GM23338 (cell line): Measurements from ENCODE around the gene IFI35. TPM values are rescaled to one million over a fixed set of nuclear protein-coding genes. Genes with fewer than 3 reads are reported as not detected.

ENCODE experiments used
- ATAC-seq: fragments of 200-7000 bp; cut with Tn5 transposase; 3 replicates; pipeline ENCODE4 v1.9.1; 2020
- DNase-seq: peaks from one replicate; pipeline ENCODE4 v3.0.0-alpha.2; 2015; ENCODE audit warnings: low spot score
- H2AFZ ChIP-seq: fragments of 200-600 bp; sonication (generic); 2 replicates; pipeline ENCODE4 v1.8.0; 2016; ENCODE audit warnings: antibody characterized with exemption, mild to moderate bottlenecking, moderate library complexity
- H3F3A ChIP-seq: fragments of 200-600 bp; sonication (generic); replicated peaks from 2 replicates; pipeline ENCODE4 v1.8.0; 2017; ENCODE audit warnings: antibody characterized with exemption, mixed run types, low read depth
- H3K27ac ChIP-seq: fragments of 200-600 bp; sonication (generic); 2 replicates; pipeline ENCODE4 v1.6.1; 2016; ENCODE audit warnings: low read depth
- H3K27me3 ChIP-seq: fragments of 200-600 bp; sonication (generic); 2 replicates; pipeline ENCODE4 v1.8.0; 2016; ENCODE audit warnings: mild to moderate bottlenecking, mixed run types, moderate library complexity; ENCODE audit not compliant: insufficient read depth
- H3K36me3 ChIP-seq: fragments of 200-600 bp; sonication (generic); 2 replicates; pipeline ENCODE4 v1.8.0; 2016; ENCODE audit warnings: mild to moderate bottlenecking; ENCODE audit not compliant: insufficient read depth
- H3K4me1 ChIP-seq: fragments of 200-600 bp; sonication (generic); 2 replicates; pipeline ENCODE4 v1.8.0; 2016; ENCODE audit warnings: mild to moderate bottlenecking, moderate library complexity; ENCODE audit not compliant: insufficient read depth
- H3K4me2 ChIP-seq: fragments of 200-600 bp; sonication (generic); 2 replicates; pipeline ENCODE4 v1.7.1; 2017; ENCODE audit warnings: mixed run types
- H3K4me3 ChIP-seq: fragments of 200-600 bp; sonication (generic); 2 replicates; pipeline ENCODE4 v1.6.1; 2016; ENCODE audit warnings: mixed run types
- H3K79me2 ChIP-seq: fragments of 200-600 bp; sonication (generic); replicated peaks from 2 replicates; pipeline ENCODE4 v1.8.0; 2017; ENCODE audit warnings: mild to moderate bottlenecking; ENCODE audit not compliant: insufficient read depth
- H3K9me2 ChIP-seq: fragments of 200-600 bp; sonication (generic); 2 replicates; pipeline ENCODE4 v1.8.0; 2017; ENCODE audit not compliant: insufficient read depth
- H4K20me1 ChIP-seq: fragments of 200-600 bp; sonication (generic); replicated peaks from 2 replicates; pipeline ENCODE4 v1.8.0; 2017; ENCODE audit warnings: mild to moderate bottlenecking; ENCODE audit not compliant: insufficient read depth
- H3K27ac Mint-ChIP-seq: 2 replicates; pipeline ENCODE4 v1.8.0; 2020; ENCODE audit warnings: inconsistent platforms, mild to moderate bottlenecking, moderate library complexity, mixed read lengths
- H3K27me3 Mint-ChIP-seq: 3 replicates; pipeline ENCODE4 v1.8.0; 2022; ENCODE audit warnings: low read depth, mild to moderate bottlenecking, moderate library complexity, mixed read lengths, inconsistent platforms; ENCODE audit not compliant: insufficient read depth, poor library complexity
- H3K36me3 Mint-ChIP-seq: 3 replicates; pipeline ENCODE4 v1.8.0; 2021; ENCODE audit warnings: low read depth, mild to moderate bottlenecking, inconsistent platforms, moderate library complexity, mixed read lengths
- H3K4me1 Mint-ChIP-seq: 3 replicates; pipeline ENCODE4 v1.8.0; 2020; ENCODE audit warnings: mild to moderate bottlenecking, inconsistent platforms, mixed read lengths
- H3K4me3 Mint-ChIP-seq: 3 replicates; pipeline ENCODE4 v1.8.0; 2021; ENCODE audit warnings: moderate library complexity, mild to moderate bottlenecking, inconsistent platforms, mixed read lengths
- H3K9me3 Mint-ChIP-seq: 3 replicates; pipeline ENCODE4 v1.8.0; 2020; ENCODE audit warnings: moderate library complexity, mild to moderate bottlenecking, inconsistent platforms, mixed read lengths
- CREB1 ChIP-seq: fragments of 250-450 bp; sonication (Bioruptor Pico); IDR thresholded peaks from 2 replicates; pipeline ENCODE4 v1.5.0; 2020; ENCODE audit warnings: low read depth, mild to moderate bottlenecking, moderate library complexity
- CTCF ChIP-seq, 2 experiments: fragments of 200-600 bp in 1 of 2; sonication (generic) in 1 of 2; conservative IDR thresholded peaks; 2 replicates each; pipeline versions ENCODE4 v1.5.1 to v1.6.1; 2016 to 2017; ENCODE audit warnings: antibody characterized with exemption in 2 of 2, low read depth in 2 of 2, mild to moderate bottlenecking in 2 of 2, moderate library complexity in 1 of 2
- EZH2phosphoT487 ChIP-seq: fragments of 200-600 bp; sonication (generic); IDR thresholded peaks from one replicate; pipeline ENCODE4 v1.8.1; 2018; ENCODE audit warnings: antibody characterized with exemption; ENCODE audit not compliant: unreplicated experiment
- JUNB ChIP-seq: IDR thresholded peaks from one replicate; pipeline ENCODE4 v1.6.1; 2016; ENCODE audit warnings: antibody characterized with exemption; ENCODE audit not compliant: unreplicated experiment
- NANOG ChIP-seq: IDR thresholded peaks from 2 replicates; pipeline ENCODE4 v1.6.1; 2016; ENCODE audit warnings: antibody characterized with exemption, borderline replicate concordance
- POLR2AphosphoS5 ChIP-seq: IDR thresholded peaks from 2 replicates; pipeline ENCODE4 v1.6.1; 2016; ENCODE audit warnings: antibody characterized with exemption, low read depth
- STAT1 ChIP-seq: IDR thresholded peaks from one replicate; pipeline ENCODE4 v1.6.1; 2016; ENCODE audit warnings: antibody characterized with exemption; ENCODE audit not compliant: unreplicated experiment
- ZNF114 ChIP-seq: fragments of 250-450 bp; sonication (Bioruptor Pico); IDR thresholded peaks from 2 replicates; pipeline ENCODE4 v1.5.0; 2020; ENCODE audit warnings: mild to moderate bottlenecking, moderate library complexity
- ZNF331 ChIP-seq: fragments of 250-450 bp; sonication (Bioruptor Pico); IDR thresholded peaks from 2 replicates; pipeline ENCODE4 v1.5.0; 2020; ENCODE audit warnings: low read depth, mild to moderate bottlenecking, moderate library complexity
- ZNF462 ChIP-seq: fragments of 250-450 bp; sonication (Bioruptor Pico); IDR thresholded peaks from 2 replicates; pipeline ENCODE4 v1.5.0; 2020; ENCODE audit warnings: mild to moderate bottlenecking, moderate library complexity
- polyA plus RNA-seq: library from polyadenylated mRNA; unstranded; fragments of >200 nt; fragmentation: Nextera tagmentation; extraction: Ambion mirVana; gene quantifications from 2 replicates; pipeline ENCODE4 v1.2.1, GENCODE V29; 2016
- total RNA-seq: library from RNA; depleted of rRNA; stranded (reverse); fragments of >200 nt; shearing (Covaris generic); gene quantifications from 2 replicates; pipeline ENCODE4 v1.2.3, GENCODE V29; 2014
- TF ChIP-seq, protein P1 (sequence below): IDR thresholded peaks from one replicate; pipeline ENCODE4 v1.6.1; 2018; ENCODE audit warnings: antibody characterized with exemption; ENCODE audit not compliant: unreplicated experiment

Gene IFI35
- total and polyA plus RNA-seq, 2 experiments from 2014 or later: 1.8 to 2.3 TPM

DNA sequence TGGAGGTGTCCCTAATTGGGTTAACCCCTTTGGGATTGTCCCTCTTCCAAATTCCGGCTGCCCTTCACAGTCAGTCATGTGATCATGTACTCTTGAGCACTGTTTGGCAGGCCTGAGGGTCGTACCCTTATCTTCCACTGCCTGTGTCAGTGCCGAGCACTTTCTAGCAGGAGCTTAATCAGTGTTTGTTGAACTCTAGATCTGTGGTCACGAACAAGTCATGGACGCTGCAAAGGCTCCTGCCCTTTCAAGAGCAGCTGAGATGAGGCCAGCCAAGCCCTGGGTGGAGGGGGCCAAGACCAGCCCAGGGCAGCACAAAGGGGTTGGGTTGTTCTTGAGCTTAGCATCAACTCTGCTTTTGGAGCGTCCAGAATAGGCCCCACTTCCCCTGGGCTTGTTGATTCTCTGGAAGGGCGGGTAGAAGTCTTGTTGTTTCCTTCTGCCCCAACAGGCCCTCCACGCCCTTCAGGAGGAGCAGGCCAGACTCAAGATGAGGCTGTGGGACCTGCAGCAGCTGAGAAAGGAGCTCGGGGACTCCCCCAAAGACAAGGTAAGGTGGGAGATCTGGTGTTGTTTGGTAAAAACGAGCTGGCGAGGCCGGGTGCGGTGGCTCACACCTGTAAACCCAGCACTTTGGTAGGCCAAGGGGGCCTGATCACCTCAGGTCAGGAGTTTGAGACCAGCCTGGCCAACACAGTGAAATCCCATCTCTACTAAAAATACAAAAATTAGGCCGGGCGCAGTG lies 5.3 kb downstream of the IFI35 start (continued):
- TF ChIP-seq, protein P1, sequence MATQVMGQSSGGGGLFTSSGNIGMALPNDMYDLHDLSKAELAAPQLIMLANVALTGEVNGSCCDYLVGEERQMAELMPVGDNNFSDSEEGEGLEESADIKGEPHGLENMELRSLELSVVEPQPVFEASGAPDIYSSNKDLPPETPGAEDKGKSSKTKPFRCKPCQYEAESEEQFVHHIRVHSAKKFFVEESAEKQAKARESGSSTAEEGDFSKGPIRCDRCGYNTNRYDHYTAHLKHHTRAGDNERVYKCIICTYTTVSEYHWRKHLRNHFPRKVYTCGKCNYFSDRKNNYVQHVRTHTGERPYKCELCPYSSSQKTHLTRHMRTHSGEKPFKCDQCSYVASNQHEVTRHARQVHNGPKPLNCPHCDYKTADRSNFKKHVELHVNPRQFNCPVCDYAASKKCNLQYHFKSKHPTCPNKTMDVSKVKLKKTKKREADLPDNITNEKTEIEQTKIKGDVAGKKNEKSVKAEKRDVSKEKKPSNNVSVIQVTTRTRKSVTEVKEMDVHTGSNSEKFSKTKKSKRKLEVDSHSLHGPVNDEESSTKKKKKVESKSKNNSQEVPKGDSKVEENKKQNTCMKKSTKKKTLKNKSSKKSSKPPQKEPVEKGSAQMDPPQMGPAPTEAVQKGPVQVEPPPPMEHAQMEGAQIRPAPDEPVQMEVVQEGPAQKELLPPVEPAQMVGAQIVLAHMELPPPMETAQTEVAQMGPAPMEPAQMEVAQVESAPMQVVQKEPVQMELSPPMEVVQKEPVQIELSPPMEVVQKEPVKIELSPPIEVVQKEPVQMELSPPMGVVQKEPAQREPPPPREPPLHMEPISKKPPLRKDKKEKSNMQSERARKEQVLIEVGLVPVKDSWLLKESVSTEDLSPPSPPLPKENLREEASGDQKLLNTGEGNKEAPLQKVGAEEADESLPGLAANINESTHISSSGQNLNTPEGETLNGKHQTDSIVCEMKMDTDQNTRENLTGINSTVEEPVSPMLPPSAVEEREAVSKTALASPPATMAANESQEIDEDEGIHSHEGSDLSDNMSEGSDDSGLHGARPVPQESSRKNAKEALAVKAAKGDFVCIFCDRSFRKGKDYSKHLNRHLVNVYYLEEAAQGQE: no peak

DNA sequence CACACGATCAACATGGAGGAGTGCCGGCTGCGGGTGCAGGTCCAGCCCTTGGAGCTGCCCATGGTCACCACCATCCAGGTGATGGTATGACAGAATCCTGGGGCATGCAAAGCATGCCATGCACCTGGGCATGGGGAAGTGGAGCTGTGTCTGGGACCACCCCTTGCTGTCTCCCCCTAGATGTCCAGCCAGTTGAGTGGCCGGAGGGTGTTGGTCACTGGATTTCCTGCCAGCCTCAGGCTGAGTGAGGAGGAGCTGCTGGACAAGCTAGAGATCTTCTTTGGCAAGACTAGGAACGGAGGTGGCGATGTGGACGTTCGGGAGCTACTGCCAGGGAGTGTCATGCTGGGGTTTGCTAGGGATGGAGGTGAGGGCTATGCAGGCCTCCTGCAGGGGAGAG lies 6.7 kb downstream of the IFI35 start:
- peaks cover 6% of the 10 kb centered on the region; the same call in 1 of the 2 replicates for H3K36me3 ChIP-seq
- no peak overlapping the region for H3K27ac Mint-ChIP-seq
- H3K79me2 ChIP-seq: peaks cover 3% of the 10 kb centered on the region

More for the DNA sequence above, 6.7 kb downstream of the IFI35 start:
- peaks cover 10% of the 10 kb centered on the region for H3K4me1 ChIP-seq
- no peaks in the 10 kb centered on the region for H3K27me3 ChIP-seq
- DNase-seq: no peak
- no peak overlapping the region for H3K27ac ChIP-seq
- H4K20me1 ChIP-seq: no peaks in the 10 kb centered on the region
- Mint-ChIP-seq H3K36me3 (peaks cover 39% of the 10 kb centered on the region), H3K4me1 (peaks cover 35% of the 10 kb centered on the region), H3K9me3 (no peaks in the 10 kb centered on the region), H3K27me3 (peaks cover 5% of the 10 kb centered on the region), H3K4me3 (no peak overlapping the region)
- no peak for ATAC-seq
- TF ChIP-seq EZH2phosphoT487: no peak
- no peak for TF ChIP-seq NANOG
- no peak for TF ChIP-seq ZNF462
- TF ChIP-seq CTCF (conservative IDR thresholded peaks at IDR 0.05; ENCODE audit: low read depth in 2 of 2): no peak
- TF ChIP-seq STAT1: no peak
- no peak for TF ChIP-seq ZNF114
- TF ChIP-seq CREB1 (CRISPR knock-in tag): no peak
- no peak for TF ChIP-seq POLR2AphosphoS5
- no peak for TF ChIP-seq JUNB
- no peak for TF ChIP-seq ZNF331 (CRISPR knock-in tag)
- H3K4me2 ChIP-seq: no peak overlapping the region
- no peaks in the 10 kb centered on the region for H3F3A ChIP-seq
- no peak overlapping the region for H3K4me3 ChIP-seq
- H3K9me2 ChIP-seq: no peaks in the 10 kb centered on the region
- H2AFZ ChIP-seq: no peak overlapping the region
